CD4-positive, alpha-beta T cell treated with Interleukin-4 for 1 hour (primary cell): ENCODE measurements around the gene C2orf76.

Experiments used
- DNase-seq, 2 donors: peaks; one replicate each; pipeline ENCODE4 v3.0.0-alpha.2; 2020 to 2022

The C2orf76 gene

GRCh38 chr2:119261493-119262225, 105.0 kb downstream of the C2orf76 start:
- DNase-seq: no peak

GRCh38 chr2:119260646-119261492, 105.8 kb downstream of the C2orf76 start:
- DNase-seq: no peak

DNA sequence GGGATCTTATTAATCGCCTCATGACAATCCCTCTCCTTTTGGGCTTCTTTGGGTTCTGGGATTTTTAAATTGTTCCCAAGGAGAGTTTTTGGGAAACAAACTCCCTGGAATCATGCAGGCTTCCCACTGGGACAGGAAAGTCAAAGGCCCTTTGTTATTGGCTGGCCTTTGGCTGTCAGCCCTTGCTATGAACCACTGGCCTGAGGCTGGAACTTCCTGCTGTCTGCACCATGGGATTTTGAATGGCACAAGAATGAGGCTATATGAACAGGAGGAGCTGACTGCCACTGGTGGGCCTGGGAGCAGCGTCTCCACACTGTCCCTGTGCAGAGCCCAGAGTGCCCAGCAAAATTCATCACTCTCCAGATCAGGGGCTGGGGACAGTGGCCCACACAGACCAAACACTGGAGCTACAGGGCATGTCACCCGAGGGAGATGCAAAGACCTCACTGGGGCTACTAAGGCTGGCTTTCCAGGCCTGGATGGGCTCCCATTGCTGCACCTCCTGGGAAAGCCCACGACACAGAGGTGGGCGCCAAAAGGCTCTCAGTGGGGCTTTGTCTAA, 107.3 kb downstream of the C2orf76 start:
- no peak for DNase-seq

GRCh38 chr2:119257198-119257597, 109.4 kb downstream of the C2orf76 start:
- DNase-seq: no peak

DNA sequence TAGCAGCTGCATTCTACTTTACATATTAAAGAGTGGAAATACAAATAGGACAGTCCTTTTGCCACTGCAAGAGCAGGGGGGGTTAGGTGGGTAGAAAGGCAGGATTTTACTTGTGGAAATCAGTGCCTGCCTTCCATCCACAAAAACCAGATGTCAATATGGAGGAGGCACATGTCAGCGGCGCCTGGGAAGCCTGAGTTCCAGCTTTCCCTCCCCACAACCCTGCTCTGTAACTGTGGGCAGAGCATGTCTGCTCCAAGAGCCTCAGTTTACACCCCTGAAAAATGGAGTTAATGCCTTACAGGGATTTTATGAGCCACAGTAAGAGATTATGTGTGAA, 110.1 kb downstream of the C2orf76 start:
- DNase-seq: no peak

DNA sequence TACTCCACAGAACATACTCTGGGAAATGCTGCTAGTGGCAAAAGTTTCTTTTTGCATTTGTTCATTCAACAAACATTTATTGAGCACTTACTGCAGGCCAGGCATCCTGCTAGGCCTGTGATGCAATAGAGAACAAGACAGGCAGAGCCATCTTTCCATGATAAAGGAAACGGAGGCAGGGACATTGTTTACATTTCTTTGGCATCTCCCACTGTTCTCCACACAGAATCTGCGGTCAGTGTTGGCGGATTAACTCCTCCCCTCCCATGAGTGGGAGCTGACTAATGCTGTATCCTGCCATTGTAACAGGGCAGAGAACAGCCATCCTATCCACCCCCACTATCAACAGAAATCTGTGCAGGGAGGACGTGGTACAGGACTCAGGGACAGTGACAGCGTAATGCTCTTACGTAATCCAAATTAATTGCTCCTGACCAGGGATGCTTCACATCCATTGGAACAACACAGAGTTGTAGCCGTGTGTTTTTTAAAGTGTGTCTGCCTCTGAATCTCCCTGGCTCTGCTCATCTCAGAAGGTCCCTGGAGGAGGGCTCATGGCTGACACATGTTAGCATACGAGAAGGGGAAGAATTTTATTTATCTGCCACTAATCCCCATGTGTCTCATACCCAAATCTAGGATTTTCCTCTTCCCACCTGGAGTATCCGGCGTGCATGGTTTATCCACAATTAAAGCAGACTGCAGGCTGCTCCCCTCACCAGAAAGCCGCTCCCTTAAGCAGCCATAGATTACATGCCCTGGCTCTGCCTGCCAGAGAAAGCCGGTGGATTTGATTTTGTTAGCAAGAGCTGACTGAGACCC, 110.7 kb downstream of the C2orf76 start:
- no peak for DNase-seq

DNA sequence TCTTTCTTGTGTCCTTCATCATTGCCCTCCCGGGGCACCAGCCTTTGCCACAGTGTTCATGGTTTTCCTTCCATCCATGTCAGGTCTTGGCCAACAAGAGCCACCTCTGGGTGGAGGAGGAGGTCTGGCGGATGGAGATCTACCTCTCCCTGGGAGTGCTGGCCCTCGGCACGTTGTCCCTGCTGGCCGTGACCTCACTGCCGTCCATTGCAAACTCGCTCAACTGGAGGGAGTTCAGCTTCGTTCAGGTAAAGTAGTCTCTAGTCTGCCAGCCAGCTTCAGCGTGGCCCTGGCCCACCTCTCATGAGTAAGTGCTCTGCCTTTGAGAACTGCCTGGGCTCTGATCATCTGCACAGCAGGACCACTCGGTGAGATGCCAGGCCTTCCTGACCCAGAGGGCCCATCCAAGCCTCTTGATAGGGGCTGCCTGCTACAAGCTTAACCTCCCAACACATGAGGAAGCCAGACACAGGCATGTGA, 112.0 kb downstream of the C2orf76 start:
- DNase-seq: no peak

DNA sequence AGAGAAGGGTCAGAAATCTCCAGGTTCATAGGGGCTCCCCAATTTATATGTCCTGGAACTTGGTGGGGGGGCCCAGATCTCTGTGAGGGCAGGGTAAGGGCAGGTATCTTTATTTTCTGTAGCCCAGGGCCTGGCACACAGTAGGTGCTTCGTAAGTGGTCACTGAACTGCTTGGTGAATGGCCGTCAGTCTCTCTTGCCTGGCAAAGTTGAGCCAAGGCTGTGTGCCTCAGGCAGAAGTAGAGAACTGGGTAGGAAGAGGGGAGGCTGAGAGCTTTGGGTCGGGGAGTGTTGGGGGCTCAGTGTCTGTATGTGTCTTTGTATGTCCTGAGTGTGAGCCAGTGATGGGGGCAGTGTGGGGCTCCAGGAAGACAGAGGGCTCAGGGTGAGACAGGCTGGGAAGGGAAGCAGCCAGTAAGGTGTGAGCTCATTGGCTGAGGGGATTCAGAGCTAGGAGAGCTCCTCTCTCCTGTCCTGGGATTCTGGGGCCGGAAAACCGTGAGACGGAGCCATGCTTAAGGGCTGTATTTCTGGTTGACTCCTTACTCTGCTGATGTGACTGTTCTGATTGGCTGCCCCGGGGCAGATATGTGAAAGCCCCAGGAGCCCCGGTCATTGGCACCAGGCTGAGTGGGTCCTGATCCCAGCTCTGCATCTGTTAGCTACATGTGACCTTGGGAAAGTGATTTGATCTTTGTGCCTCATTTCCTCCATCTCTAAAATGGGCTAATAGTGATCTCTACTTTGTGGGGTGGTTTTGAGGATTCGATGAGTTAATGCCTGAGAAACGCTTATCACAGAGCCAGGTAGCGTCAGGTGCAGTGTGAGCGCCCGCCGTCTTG, 112.7 kb downstream of the C2orf76 start:
- no peak for DNase-seq

- no peak for DNase-seq
Observed at GRCh38 chr2:119253114-119253702, 113.4 kb downstream of the C2orf76 start.
